Smooth muscle cell (in vitro differentiated cells): ENCODE data around the gene WEE1. TPM values are rescaled to one million over a fixed set of nuclear protein-coding genes. Genes with fewer than 3 reads are reported as not detected.
A peak's percentile ranks its signal among the peaks of the same experiment; 100 is the strongest.

ENCODE experiments used
- DNase-seq: peaks from one replicate; lab custom pipeline; 2025; ENCODE audit not compliant: unreplicated experiment; lab: John Stamatoyannopoulos, UW
- H2AFZ ChIP-seq: fragments of 200-600 bp; sonication (generic); 2 replicates; pipeline ENCODE4 v1.6.0; 2016; ENCODE audit warnings: antibody characterized with exemption, low read depth, mild to moderate bottlenecking
- H3F3A ChIP-seq: fragments of 200-600 bp; sonication (generic); 2 replicates; pipeline ENCODE4 v1.6.0; 2017; ENCODE audit warnings: antibody characterized with exemption, low read depth
- H3K27ac ChIP-seq: fragments of 200-600 bp; sonication (generic); 2 replicates; pipeline ENCODE4 v1.5.1; 2016; ENCODE audit warnings: low read depth, mild to moderate bottlenecking
- H3K27me3 ChIP-seq: fragments of 200-600 bp; sonication (generic); 2 replicates; pipeline ENCODE4 v1.6.1; 2016; ENCODE audit warnings: low read depth, mild to moderate bottlenecking
- H3K36me3 ChIP-seq: fragments of 200-600 bp; sonication (generic); 2 replicates; pipeline ENCODE4 v1.5.1; 2016; ENCODE audit warnings: low read depth
- H3K4me1 ChIP-seq: fragments of 200-600 bp; sonication (generic); 2 replicates; pipeline ENCODE4 v1.5.1; 2016; ENCODE audit warnings: low read depth
- H3K4me2 ChIP-seq: fragments of 200-600 bp; sonication (generic); 2 replicates; pipeline ENCODE4 v1.6.0; 2016; ENCODE audit warnings: mild to moderate bottlenecking
- H3K4me3 ChIP-seq: fragments of 200-600 bp; sonication (generic); 2 replicates; pipeline ENCODE4 v1.5.1; 2016; ENCODE audit warnings: mild to moderate bottlenecking
- H3K79me2 ChIP-seq: fragments of 200-600 bp; sonication (generic); 2 replicates; pipeline ENCODE4 v1.6.0; 2016; ENCODE audit warnings: low read depth, mild to moderate bottlenecking
- H3K9ac ChIP-seq: fragments of 200-600 bp; sonication (generic); 2 replicates; pipeline ENCODE4 v1.6.0; 2016; ENCODE audit warnings: low read depth
- H3K9me3 ChIP-seq: fragments of 200-600 bp; sonication (generic); replicated peaks from 2 replicates; pipeline ENCODE4 v1.5.1; 2016; ENCODE audit warnings: low read depth
- H4K20me1 ChIP-seq: fragments of 200-600 bp; sonication (generic); 2 replicates; pipeline ENCODE4 v1.6.0; 2016; ENCODE audit warnings: low read depth
- CTCF ChIP-seq: fragments of 200-600 bp; sonication (generic); IDR thresholded peaks from 2 replicates; pipeline ENCODE4 v1.5.1; 2017; ENCODE audit warnings: borderline replicate concordance, mild to moderate bottlenecking, antibody characterized with exemption; ENCODE audit not compliant: insufficient read depth, poor library complexity, severe bottlenecking
- WGBS: methylation state at CpG from one replicate; pipeline ENCODE4 v1.1.7; 2016; ENCODE audit warnings: low lambda C conversion rate; 5-methylcytosine and 5-hydroxymethylcytosine counted together
- polyA plus RNA-seq: library from polyadenylated mRNA; unstranded; fragments of >200 nt; fragmentation: Nextera tagmentation; extraction: Ambion mirVana; gene quantifications from 2 replicates; pipeline ENCODE4 v1.2.1, GENCODE V29; 2016
- total RNA-seq: library from RNA; depleted of rRNA; stranded (reverse); fragments of >200 nt; gene quantifications from 2 replicates; pipeline ENCODE4 v1.2.3, GENCODE V29; 2014

WEE1 gene
- total and polyA plus RNA-seq, 2 experiments from 2014 or later = 20.8 to 53.3 TPM

DNA sequence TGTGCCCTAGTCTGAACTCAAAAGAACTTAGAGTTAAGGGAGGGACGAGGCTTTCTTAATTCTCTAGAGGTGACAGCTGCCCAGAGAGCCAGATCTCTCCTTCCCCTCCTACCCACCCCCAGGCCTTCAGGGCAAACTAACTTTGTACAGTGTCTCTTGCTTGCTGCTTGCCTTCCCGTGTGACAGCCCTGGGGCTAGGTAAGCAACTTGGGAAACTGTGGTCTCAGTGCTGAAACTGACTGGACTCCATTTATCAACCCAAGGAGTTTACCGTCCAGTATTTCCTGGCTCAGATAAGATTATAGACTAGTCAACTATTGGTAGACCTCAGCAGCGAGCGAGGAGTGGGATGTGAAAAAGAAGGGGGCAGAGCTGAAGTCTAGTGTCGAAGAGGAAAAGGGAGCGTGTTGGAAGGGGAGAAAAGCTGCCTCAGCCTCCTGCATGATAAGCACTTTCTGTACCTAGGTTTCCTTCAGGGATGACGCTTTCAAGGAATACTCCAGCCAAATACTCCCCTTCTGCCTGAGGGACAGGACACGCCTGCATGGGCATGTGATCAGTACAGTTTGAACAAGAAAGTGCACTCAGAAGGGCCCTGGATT, 43.3 kb upstream of the WEE1 start:
- no peaks in the 10 kb centered on the region for H3K27me3 ChIP-seq
- H3K36me3 ChIP-seq = peaks cover 3% of the 10 kb centered on the region
- H3K27ac ChIP-seq = peak overlapping the region; percentile 64
- H3K4me1 ChIP-seq = peaks cover 22% of the 10 kb centered on the region
- no peak for DNase-seq
- no peaks in the 10 kb centered on the region for H3K79me2 ChIP-seq
- no peak overlapping the region for H3K4me3 ChIP-seq
- peak overlapping the region; percentile 13 for H3K4me2 ChIP-seq
- H3K9ac ChIP-seq = no peak overlapping the region
- no peak for TF ChIP-seq CTCF
- 26% methylated on average over 9 of the region's 9 CpGs for WGBS
- peaks cover 3% of the 10 kb centered on the region for H3F3A ChIP-seq
- no peak overlapping the region for H2AFZ ChIP-seq
- no peaks in the 10 kb centered on the region for H3K9me3 ChIP-seq
- no peaks in the 10 kb centered on the region for H4K20me1 ChIP-seq

GRCh38 chr11:9530901-9531625, 42.4 kb upstream of the WEE1 start:
- H3K9ac ChIP-seq = no peak overlapping the region
- 87% methylated on average over 8 of the region's 8 CpGs for WGBS
- H3K4me2 ChIP-seq = no peak overlapping the region
- H3K4me3 ChIP-seq = no peak overlapping the region
- H3F3A ChIP-seq = peaks cover 3% of the 10 kb centered on the region
- no peaks in the 10 kb centered on the region for H4K20me1 ChIP-seq
- H3K27ac ChIP-seq = peak overlapping the region; percentile 64
- H3K36me3 ChIP-seq = peaks cover 3% of the 10 kb centered on the region
- no peaks in the 10 kb centered on the region for H3K27me3 ChIP-seq
- no peak for DNase-seq
- H2AFZ ChIP-seq = no peak overlapping the region
- peaks cover 22% of the 10 kb centered on the region for H3K4me1 ChIP-seq
- no peak for TF ChIP-seq CTCF
- no peaks in the 10 kb centered on the region for H3K9me3 ChIP-seq
- H3K79me2 ChIP-seq = no peaks in the 10 kb centered on the region

DNA sequence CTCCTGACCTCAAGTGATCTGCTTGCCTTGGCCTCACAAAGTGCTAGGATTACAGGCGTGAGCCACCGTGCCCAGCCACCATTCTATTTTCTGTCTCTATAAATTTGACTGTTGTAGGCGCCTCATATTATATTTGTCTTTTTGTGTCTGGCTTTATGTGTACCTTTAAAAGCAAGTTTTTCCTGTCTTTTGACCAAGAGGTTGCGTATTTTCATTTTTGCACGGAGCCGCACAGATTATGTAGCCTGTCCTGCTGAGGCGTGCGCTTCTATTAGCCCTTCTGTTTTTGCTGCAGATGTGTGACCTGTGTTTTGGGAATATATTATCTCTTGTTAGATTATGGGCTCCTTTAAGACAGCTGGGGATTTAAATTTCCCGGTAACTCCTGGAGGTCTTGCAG, 40.4 kb upstream of the WEE1 start:
- Histone ChIP-seq H3F3A (peaks cover 3% of the 10 kb centered on the region), H2AFZ (no peak overlapping the region), H3K27me3 (no peaks in the 10 kb centered on the region), H3K9ac (no peak overlapping the region), H3K4me3 (no peak overlapping the region), H4K20me1 (no peaks in the 10 kb centered on the region), H3K4me2 (no peak overlapping the region), H3K79me2 (no peaks in the 10 kb centered on the region), H3K4me1 (peaks cover 22% of the 10 kb centered on the region), H3K27ac (no peak overlapping the region), H3K9me3 (no peaks in the 10 kb centered on the region), H3K36me3 (no peaks in the 10 kb centered on the region)
- DNase-seq = no peak
- 73% methylated on average over 9 of the region's 9 CpGs for WGBS
- TF ChIP-seq CTCF = no peak
